ENCODE data around the gene FARP1. TPM values are rescaled to one million over a fixed set of nuclear protein-coding genes. Genes with fewer than 3 reads are reported as not detected.

Gene FARP1
- total RNA-seq, 2 donors from 2014 or later, result 61.4 to 89.2 TPM

GRCh38 chr13:98334620-98335205 is 191.8 kb downstream of the FARP1 start:
- intact Hi-C loops (cut with DNase I), result no loop called here
- no peak for DNase-seq (ENCODE audit: low spot score)

- no peak for DNase-seq (ENCODE audit: low spot score)
- intact Hi-C loops (cut with DNase I), result no loop called here
Measured at GRCh38 chr13:98335721-98336120, 192.8 kb downstream of the FARP1 start.

DNA sequence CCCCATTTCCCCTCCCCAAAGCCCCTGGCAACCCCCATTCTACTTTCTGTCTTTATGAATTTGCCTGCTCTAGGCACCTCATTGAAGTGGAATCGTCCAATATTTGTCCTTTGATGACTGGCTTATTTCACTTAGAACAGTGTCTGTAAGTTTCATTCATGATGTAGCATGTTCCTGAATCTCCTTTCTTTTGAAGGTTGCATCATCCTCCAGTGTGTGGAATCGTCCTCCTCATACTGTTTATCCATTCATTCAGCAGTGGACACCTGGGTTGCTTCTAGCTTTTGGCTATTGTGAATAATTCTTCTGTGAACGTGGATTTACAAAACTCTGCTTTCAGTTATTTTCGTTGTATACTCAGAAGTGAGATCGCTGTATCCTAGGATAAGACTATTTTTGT is 195.4 kb downstream of the FARP1 start:
- intact Hi-C loops (cut with DNase I), result no loop called here

GRCh38 chr13:98339684-98340425 is 197.0 kb downstream of the FARP1 start:
- DNase-seq (ENCODE audit: low spot score), result no peak
- intact Hi-C loops (cut with DNase I), result no loop called here

More for the DNA sequence above, 195.4 kb downstream of the FARP1 start:
- no peak for DNase-seq (ENCODE audit: low spot score)

DNA sequence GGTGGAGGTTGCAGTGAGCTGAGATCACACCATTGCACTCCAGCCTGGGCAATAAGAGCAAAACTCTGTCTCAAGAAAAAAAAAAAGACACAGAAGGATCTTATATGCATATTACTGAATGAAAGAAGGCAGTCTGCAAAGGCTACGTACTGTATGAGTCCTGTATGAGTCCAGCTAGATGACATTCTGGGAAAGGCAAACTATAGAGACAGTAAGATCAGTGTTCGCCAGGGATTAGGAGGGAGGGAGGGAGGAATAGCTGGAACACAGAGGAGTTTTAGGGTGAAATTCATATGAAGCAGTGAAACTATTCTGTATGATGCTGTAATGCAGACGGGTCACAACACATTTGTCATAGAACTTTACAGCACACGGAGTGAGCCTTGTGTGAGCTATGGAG is 200.1 kb downstream of the FARP1 start:
- intact Hi-C loops (cut with DNase I), result no loop called here
- no peak for DNase-seq (ENCODE audit: low spot score)

GRCh38 chr13:98343461-98343860 is 200.6 kb downstream of the FARP1 start:
- DNase-seq (ENCODE audit: low spot score), result no peak
- intact Hi-C loops (cut with DNase I), result no loop called here

DNA sequence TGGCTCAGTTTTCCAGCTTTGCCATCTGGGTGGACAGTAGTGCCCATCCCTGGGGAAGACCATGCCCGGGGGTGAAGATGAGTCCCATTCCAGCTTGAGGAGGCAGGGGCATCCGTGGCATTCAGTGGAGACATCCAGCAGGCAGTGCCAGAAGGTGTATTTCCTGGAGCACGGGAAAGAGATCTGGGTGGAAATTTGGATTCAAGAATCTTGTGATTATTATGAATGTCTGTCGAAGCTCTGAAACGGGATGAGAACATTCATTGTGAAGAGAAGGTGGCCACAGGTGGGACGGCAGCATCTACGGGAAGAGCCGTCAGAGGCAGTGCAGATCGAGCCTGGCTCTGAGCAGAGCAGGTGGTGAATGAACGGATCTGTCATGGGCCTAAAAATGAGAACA is 201.5 kb downstream of the FARP1 start:
- DNase-seq (ENCODE audit: low spot score), result no peak
- intact Hi-C loops (cut with DNase I), result no loop called here

DNA sequence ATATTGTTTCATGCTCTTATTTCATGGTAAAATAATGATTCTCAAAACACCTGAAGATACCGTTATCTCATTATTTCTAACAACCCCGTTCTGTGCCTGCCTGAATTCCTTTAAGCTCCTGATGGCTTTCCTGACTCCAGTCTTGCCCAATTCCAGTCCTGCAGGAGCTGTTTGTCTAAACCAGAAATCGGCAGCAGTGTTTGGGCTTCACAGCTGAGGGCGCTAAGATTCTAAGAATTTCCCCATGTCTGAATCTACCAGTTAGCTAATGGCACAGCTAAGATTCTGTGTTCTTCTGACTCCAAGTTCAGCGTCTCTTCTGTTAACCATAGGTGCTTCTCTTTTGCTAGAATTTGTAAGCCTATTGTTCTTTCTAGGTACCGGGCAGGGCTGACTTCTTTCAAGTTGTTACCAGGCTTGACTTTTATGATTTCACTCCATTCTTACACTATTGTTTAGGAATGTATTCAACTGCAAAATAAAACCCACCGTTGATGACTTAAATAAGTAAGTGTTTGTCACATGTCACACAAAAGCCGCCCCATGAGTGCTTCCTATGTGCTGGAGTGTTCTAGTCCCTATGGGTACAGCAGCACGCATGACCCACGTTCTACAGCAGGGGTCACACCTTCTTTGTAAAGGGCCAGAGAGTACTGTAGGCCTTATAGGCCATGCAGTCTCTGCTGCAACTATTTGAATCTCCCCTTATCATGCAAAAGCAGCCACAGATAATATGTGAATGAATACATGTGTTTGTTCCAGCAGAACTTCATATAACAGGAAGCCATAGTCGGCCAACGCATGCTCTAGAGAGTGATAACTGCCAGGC is 202.4 kb downstream of the FARP1 start:
- intact Hi-C loops (cut with DNase I), result no loop called here
- DNase-seq (ENCODE audit: low spot score), result no peak

DNA sequence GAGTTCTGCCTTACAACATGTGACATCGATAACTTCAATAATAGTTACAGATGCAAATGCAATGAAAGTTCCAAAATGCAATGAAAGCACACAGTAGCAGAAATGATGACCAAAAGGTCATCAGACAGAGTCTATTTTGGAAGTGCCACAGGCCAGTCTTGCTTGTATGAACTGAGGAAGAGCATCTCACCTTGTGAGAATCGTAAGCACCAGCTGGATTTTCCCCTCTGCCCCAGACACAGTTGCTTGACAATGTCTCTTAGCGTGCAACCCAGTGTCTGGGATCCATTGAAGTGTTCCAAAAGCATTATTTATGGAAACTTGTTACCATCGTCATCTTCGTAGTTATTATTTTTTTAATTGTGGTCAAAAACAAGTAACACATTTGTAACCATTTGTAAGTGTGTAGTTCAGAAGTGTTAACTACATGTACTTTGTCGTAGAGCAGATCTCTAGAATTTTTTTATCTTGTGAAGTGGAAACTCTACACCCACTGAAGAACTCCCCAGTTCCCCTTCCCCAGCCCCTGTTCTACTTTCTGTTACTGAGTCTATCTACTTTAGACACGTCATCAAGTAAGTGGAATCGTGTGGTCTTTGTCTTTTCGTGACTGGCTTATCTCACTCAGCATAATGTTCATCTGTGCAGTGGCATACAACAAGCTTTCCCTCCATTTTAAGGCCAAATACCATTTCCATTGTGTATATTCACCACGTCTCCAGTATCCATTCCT is 204.2 kb downstream of the FARP1 start:
- intact Hi-C loops (cut with DNase I), result no loop called here
- no peak for DNase-seq (ENCODE audit: low spot score)

- intact Hi-C loops (cut with DNase I), result no loop called here
- DNase-seq (ENCODE audit: low spot score), result no peak
Measured at GRCh38 chr13:98347756-98348155, 204.9 kb downstream of the FARP1 start.

DNA sequence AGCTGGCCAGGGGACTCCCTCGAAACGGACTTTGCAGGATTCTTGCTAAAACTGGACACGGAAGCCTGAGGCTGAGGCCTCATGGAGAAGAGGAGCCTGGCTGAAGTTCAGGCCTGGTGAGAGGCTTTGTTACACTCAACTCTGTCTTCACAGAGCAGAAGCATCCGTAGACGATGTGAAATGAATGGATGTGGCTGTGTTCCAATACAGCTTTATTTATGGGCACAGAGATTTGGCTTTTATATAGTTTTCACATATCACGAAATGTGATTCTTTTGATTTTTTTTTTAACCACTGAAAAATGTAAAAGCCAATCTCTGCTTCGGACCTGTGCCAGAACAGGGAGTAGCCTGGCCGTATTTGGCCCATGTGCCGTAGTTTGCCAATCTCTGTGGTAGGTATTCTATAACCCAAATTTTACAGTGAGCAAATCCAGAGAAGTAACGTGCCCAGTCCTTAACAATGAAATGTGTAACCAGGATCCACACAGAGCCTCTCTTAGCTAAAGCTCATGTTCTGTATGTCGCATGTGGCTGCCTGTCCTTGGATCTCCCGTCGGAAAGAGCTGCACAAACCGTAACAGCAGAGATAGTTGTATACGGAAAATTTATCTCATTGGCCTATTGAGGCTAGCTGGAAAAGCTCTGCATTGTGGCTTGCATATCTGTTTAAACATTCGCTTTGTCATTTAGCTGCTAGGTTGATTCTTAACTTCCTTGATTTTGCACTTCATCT is 205.7 kb downstream of the FARP1 start:
- DNase-seq (ENCODE audit: low spot score), result no peak

DNA sequence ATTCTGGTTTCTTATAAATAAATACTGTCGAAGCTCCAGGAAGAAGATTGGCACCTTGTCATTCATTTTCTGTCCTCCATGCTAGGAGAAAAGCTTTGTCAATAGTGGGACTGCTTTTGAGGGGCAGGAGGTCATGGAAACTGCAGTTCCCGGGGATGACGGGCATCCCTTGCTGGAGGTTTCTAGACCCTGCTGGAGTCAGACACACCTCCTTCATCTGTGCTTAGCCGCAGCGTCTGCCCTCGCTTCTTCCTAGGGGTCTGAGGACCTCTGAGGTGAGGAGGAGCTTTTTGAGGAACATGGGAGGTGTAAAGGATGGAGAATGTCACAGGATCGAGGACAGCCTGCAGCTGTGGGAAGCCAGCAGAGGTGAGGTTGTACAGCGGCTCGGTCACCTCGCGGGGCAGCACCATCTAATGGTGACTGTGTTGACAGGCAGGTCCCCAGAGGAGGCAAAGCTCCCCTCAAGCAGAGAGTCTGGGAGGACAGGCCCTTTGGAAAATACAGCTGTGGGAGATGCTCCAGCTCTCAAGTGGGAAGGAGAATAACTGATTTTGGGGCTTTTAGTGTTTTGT is 206.9 kb downstream of the FARP1 start:
- intact Hi-C loops (cut with DNase I), result no loop called here
- DNase-seq (ENCODE audit: low spot score), result no peak

More for the DNA sequence above, 205.7 kb downstream of the FARP1 start:
- intact Hi-C loops (cut with DNase I), result no loop called here

DNA sequence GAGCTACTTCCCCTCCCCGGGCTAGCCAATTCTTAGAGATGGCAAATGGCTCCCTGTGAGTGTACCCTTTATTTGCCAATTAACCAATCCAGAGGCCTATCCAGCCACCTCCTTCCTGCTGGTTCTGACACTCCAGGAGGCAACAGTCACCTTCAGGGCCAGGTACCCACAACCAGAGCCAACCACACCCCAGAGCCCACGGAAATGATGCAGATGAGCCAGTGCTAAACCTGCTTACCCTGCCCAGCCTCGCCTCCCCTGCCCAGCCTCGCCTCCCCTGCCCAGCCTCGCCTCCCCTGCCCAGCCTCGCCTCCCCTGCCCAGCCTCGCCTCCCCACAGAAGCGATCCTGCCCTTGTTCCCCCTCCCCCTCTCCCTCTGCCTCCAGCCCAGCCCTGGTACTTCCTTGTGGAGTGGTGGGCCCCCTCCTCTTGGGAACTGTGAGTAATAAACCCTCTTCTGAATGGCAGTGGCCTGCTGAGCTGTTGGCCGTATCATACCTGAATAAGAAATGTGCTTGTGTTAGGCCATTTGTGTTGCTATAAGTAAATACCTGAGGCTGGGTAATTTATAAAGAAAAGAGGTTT is 207.9 kb downstream of the FARP1 start:
- DNase-seq (ENCODE audit: low spot score), result no peak
- intact Hi-C loops (cut with DNase I), result no loop called here

DNA sequence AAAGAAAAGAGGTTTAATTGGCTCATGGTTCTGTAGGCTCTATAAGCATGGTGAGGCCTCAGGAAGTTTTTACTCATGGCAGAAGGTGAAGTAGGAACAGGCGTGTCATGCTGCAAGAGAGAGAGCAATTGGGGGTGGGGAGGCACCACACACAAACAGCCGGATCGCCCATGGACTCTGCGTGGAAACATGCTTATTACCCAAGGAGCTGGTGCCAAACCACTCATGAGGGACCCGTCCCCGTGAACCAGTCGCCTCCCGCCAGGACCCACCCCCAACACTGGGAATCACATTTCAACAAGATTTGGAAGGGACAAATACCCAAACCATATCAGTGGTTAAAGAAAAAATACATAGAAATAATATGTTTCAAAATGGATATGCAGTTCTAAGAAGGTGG is 208.7 kb downstream of the FARP1 start:
- intact Hi-C loops (cut with DNase I), result no loop called here
- no peak for DNase-seq (ENCODE audit: low spot score)

GRCh38 chr13:98352226-98352625 is 209.3 kb downstream of the FARP1 start:
- intact Hi-C loops (cut with DNase I), result no loop called here
- DNase-seq (ENCODE audit: low spot score), result no peak

GRCh38 chr13:98353750-98354149 is 210.9 kb downstream of the FARP1 start:
- intact Hi-C loops (cut with DNase I), result no loop called here
- DNase-seq (ENCODE audit: low spot score), result no peak

DNA sequence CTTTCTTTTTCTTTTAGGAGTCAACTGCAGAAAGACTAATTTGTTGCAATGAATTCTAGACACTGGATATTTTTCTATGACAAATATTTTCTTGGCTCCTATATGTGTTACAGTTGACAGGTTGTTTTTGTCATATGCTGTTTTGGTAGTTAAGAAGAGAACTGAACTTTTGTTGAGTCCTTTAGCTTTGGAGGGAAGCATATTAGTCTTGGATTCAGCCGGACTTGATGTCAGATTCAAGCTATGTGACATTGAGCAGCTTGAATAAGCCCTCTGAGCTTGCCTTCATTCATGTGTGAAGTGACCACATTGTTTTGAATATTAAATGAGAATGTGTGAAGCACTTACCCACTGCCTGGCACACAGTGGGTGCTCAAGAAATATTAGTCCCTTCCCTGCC is 216.0 kb downstream of the FARP1 start:
- intact Hi-C loops (cut with DNase I), result no loop called here
- DNase-seq (ENCODE audit: low spot score), result no peak

GRCh38 chr13:98360545-98360944 is 217.7 kb downstream of the FARP1 start:
- no peak for DNase-seq (ENCODE audit: low spot score)
- intact Hi-C loops (cut with DNase I), result no loop called here
